Breast epithelium (tissue), 4 donors: Measurements from ENCODE around the gene RASSF10. TPM values are rescaled to one million over a fixed set of nuclear protein-coding genes. Genes with fewer than 3 reads are reported as not detected.
A peak's percentile ranks its signal among the peaks of the same experiment; 100 is the strongest.

ENCODE experiments used
- DNase-seq, 2 donors: peaks; one replicate each; pipeline ENCODE4 v3.0.0-alpha.2; 2019; ENCODE audit warnings: low spot score in 2 of 2
- H3K27ac ChIP-seq, 2 donors: fragments of 200-600 bp; sonication (generic) in 1 of 2; one replicate each; pipeline ENCODE4 v1.5.1; 2016 to 2019; ENCODE audit warnings: mild to moderate bottlenecking in 1 of 2
- H3K27me3 ChIP-seq, 2 donors: fragments of 200-600 bp; sonication (generic) in 1 of 2; one replicate each; pipeline versions ENCODE4 v1.5.1 to v1.6.0; 2017 to 2019; ENCODE audit warnings: control low read depth in 1 of 2, mild to moderate bottlenecking in 1 of 2
- H3K36me3 ChIP-seq: fragments of 200-600 bp; one replicate; pipeline ENCODE4 v1.5.1; 2019
- H3K4me1 ChIP-seq, 2 donors: fragments of 200-600 bp; sonication (generic); one replicate each; pipeline ENCODE4 v1.5.1; 2016 to 2019; ENCODE audit warnings: control low read depth in 1 of 2
- H3K4me3 ChIP-seq, 3 donors: fragments of 200-600 bp; sonication (generic); 1 replicate in 2 of 3; 2 replicates in 1 of 3; pipeline ENCODE4 v1.5.1; 2016 to 2019; ENCODE audit warnings: mild to moderate bottlenecking in 3 of 3, moderate library complexity in 2 of 3
- H3K9me3 ChIP-seq, 2 donors: fragments of 200-600 bp; sonication (generic) in 1 of 2; one replicate each; pipeline ENCODE4 v1.5.1; 2016 to 2019; ENCODE audit warnings: control low read depth in 1 of 2
- CTCF ChIP-seq, 3 donors: fragments of 450-650 bp; IDR thresholded peaks; one replicate each; pipeline ENCODE4 v1.5.1; 2016 to 2017; ENCODE audit warnings: antibody characterized with exemption in 3 of 3, mild to moderate bottlenecking in 3 of 3, moderate library complexity in 3 of 3
- POLR2A ChIP-seq: fragments of 450-650 bp; IDR thresholded peaks from one replicate; pipeline ENCODE4 v1.6.1; 2016; ENCODE audit warnings: antibody characterized with exemption, mild to moderate bottlenecking, moderate library complexity
- POLR2AphosphoS5 ChIP-seq, 3 donors: sonication (generic); formaldehyde crosslinking; IDR thresholded peaks; one replicate each; pipeline ENCODE4 v1.6.1; 2017; ENCODE audit warnings: antibody characterized with exemption in 3 of 3
- intact Hi-C: fragments of 100-400 bp; cut with DNase I; formaldehyde crosslinking; loops from one replicate; pipeline ENCODE4 v1.15.1; 2023; ENCODE audit warnings: low total_unique reads
- total RNA-seq, 3 donors: library from RNA; depleted of rRNA; stranded (reverse); fragments of >200 nt; gene quantifications; one replicate each; pipeline ENCODE4 v1.1.0, GENCODE V29; 2016

RASSF10 gene
- total RNA-seq, 3 donors from 2014 or later = 0.16 to 9.7 (median 3.9) TPM

GRCh38 chr11:12983336-12983735, 25.8 kb upstream of the RASSF10 start:
- TF ChIP-seq CTCF (IDR thresholded peaks at IDR 0.05) = no peak
- TF ChIP-seq POLR2AphosphoS5 (IDR thresholded peaks at IDR 0.05) = no peak
- TF ChIP-seq POLR2A = no peak
- Histone ChIP-seq H3K36me3 (no peaks in the 10 kb centered on the region), H3K27ac (no peak overlapping the region), H3K4me1 (no peaks in the 10 kb centered on the region), H3K27me3 (no peaks in the 10 kb centered on the region), H3K4me3 (no peak overlapping the region), H3K9me3 (no peaks in the 10 kb centered on the region)
- intact Hi-C loops = loop anchor here (10.0 kb wide), 1 partner anchor 131 kb away; no protein-coding TSS in a partner anchor
- DNase-seq = no peak

GRCh38 chr11:12986194-12986898, 22.8 kb upstream of the RASSF10 start:
- intact Hi-C loops = loop anchor here (10.0 kb wide), 1 partner anchor 128 kb away; no protein-coding TSS in a partner anchor
- Histone ChIP-seq H3K27ac (no peak overlapping the region), H3K36me3 (no peaks in the 10 kb centered on the region), H3K4me1 (no peaks in the 10 kb centered on the region), H3K4me3 (no peak overlapping the region), H3K9me3 (no peaks in the 10 kb centered on the region), H3K27me3 (no peaks in the 10 kb centered on the region)
- DNase-seq = no peak
- no peak for TF ChIP-seq POLR2AphosphoS5 (IDR thresholded peaks at IDR 0.05)
- TF ChIP-seq CTCF (IDR thresholded peaks at IDR 0.05) = no peak
- TF ChIP-seq POLR2A = no peak

GRCh38 chr11:12989428-12990161, 19.5 kb upstream of the RASSF10 start:
- Histone ChIP-seq H3K9me3 (no peaks in the 10 kb centered on the region), H3K36me3 (no peaks in the 10 kb centered on the region), H3K4me1 (no peaks in the 10 kb centered on the region), H3K27me3 (no peaks in the 10 kb centered on the region), H3K27ac (no peak overlapping the region), H3K4me3 (peak overlapping the region in 1 of 3 donors; percentile 19)
- TF ChIP-seq POLR2A (no peak), CTCF (IDR thresholded peaks at IDR 0.05) (no peak), POLR2AphosphoS5 (IDR thresholded peaks at IDR 0.05) (no peak)
- no peak for DNase-seq
- intact Hi-C loops = loop anchor here (10.0 kb wide), 1 partner anchor 125 kb away; no protein-coding TSS in a partner anchor

- no peak for TF ChIP-seq CTCF (IDR thresholded peaks at IDR 0.05)
- TF ChIP-seq POLR2A = no peak
- TF ChIP-seq POLR2AphosphoS5 (IDR thresholded peaks at IDR 0.05) = no peak
- DNase-seq = no peak
- Histone ChIP-seq H3K27me3 (no peaks in the 10 kb centered on the region), H3K36me3 (no peaks in the 10 kb centered on the region), H3K4me3 (no peak overlapping the region), H3K27ac (no peak overlapping the region), H3K9me3 (no peaks in the 10 kb centered on the region), H3K4me1 (no peaks in the 10 kb centered on the region)
- intact Hi-C loops = no loop called here
Observed at GRCh38 chr11:12990162-12990480, 19.0 kb upstream of the RASSF10 start.

GRCh38 chr11:12991426-12991825, 17.7 kb upstream of the RASSF10 start:
- Histone ChIP-seq H3K27me3 (no peaks in the 10 kb centered on the region), H3K4me1 (no peaks in the 10 kb centered on the region), H3K27ac (no peak overlapping the region), H3K36me3 (no peaks in the 10 kb centered on the region), H3K4me3 (no peak overlapping the region), H3K9me3 (no peaks in the 10 kb centered on the region)
- intact Hi-C loops = no loop called here
- TF ChIP-seq POLR2AphosphoS5 (IDR thresholded peaks at IDR 0.05) (no peak), CTCF (IDR thresholded peaks at IDR 0.05) (no peak)
- no peak for DNase-seq
